ENCODE data around the gene PEAR1.

GRCh38 chr1:156944268-156944667, 50.8 kb downstream of the PEAR1 start:
- TF ChIP-seq CTCF (conservative IDR thresholded peaks at IDR 0.05; ENCODE audit: low read length) (no peak), EZH2phosphoT487 (IDR thresholded peaks at IDR 0.05; ENCODE audit: borderline replicate concordance, low read depth, low read length) (no peak)
